ENCODE results near the gene ZNF805. TPM values are rescaled to one million over a fixed set of nuclear protein-coding genes. Genes with fewer than 3 reads are reported as not detected.

ZNF805 gene
- total and polyA plus RNA-seq, 2 of the 4 experiments (the other 2 are of a cell fraction): 3.0 to 32.3 TPM

DNA sequence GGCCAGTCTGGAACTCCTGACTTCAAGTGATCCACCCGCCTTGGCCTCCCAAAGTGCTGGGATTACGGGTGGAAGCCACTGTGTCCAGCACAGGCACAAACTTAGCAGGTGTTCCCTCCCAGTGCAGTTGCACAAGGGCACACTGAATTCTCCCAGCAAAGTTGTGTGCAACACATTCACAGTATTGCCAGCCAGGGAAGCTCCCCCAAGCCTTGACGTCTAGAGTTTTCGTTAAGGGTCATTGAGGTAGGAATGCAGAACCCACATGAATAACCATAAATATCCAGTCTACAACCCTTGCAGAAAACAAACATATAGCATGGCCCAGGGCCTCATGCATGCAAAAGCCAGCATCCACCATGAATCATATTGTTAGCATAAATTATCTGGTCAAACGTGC, 12.9 kb upstream of the ZNF805 start:
- in situ Hi-C loops (cut with MboI; ENCODE audit: low sequenced_read_pairs): no loop called here
- no peak overlapping the region for H3K18ac ChIP-seq (ENCODE audit: low read depth, low read length)

More for the DNA sequence above, 12.9 kb upstream of the ZNF805 start:
- H4K91ac ChIP-seq (ENCODE audit: insufficient read depth, low read depth, low read length): no peak overlapping the region
- dilution Hi-C loops (cut with HindIII; ENCODE audit: low sequenced_read_pairs, unreplicated experiment) (no loop called here), intact Hi-C loops (cut with micrococcal nuclease) (no loop called here)
- no peak for DNase-seq
- no peak for ATAC-seq (ENCODE audit: low read depth)
- no peak overlapping the region for H2AFZ ChIP-seq (replicated peaks; ENCODE audit: low read length, poor library complexity)
- no peaks in the 10 kb centered on the region for H3K9me1 ChIP-seq (ENCODE audit: insufficient read depth, low read length)
- WGBS, 2 experiments (ENCODE audit: extremely low coverage in 2 of 2, insufficient read length in 1 of 2): 63% methylated on average over 3 of the region's 5 CpGs; no CpG with 5 or more reads in 1 of the 2 experiments
- H3K27ac ChIP-seq (ENCODE audit: insufficient read depth, low read length): no peak overlapping the region
- H2AK9ac ChIP-seq (replicated peaks; ENCODE audit: low read depth, low read length, poor library complexity): no peak overlapping the region
- no peak overlapping the region for H4K5ac ChIP-seq (ENCODE audit: low read depth, low read length)
- POLR2A ChIA-PET (ENCODE audit: unreplicated experiment): no interaction called here
- no peak overlapping the region for H3K4me3 ChIP-seq (ENCODE audit: insufficient read depth, low read depth, low read length)
- H3K9ac ChIP-seq (ENCODE audit: low read depth, low read length): no peak overlapping the region
- TF ChIP-seq SMC3 (IDR thresholded peaks at IDR 0.05; ENCODE audit: low read depth, low read length): no peak
- H3K4me2 ChIP-seq (ENCODE audit: low read depth, low read length): no peak overlapping the region
- no TSS peak for BruUV-seq (replicated peaks)
- no peak overlapping the region for H2BK5ac ChIP-seq (ENCODE audit: low read depth, low read length, poor library complexity, severe bottlenecking)
- H3K14ac ChIP-seq (replicated peaks; ENCODE audit: low read depth, low read length): no peak overlapping the region
- no peak overlapping the region for H2BK15ac ChIP-seq (ENCODE audit: low read depth, low read length)
- no peaks in the 10 kb centered on the region; the same call in 1 of the 2 replicates for H4K20me1 ChIP-seq (ENCODE audit: insufficient read depth, low read length)
- no peak overlapping the region for H2BK120ac ChIP-seq (ENCODE audit: low read depth, low read length)
- CTCF ChIA-PET: no interaction called here
- H3K9me3 ChIP-seq (ENCODE audit: control insufficient read depth, insufficient read depth, low read length): peaks cover 2% of the 10 kb centered on the region; the same call in 1 of the 2 replicates
- no peaks in the 10 kb centered on the region; the same call in 1 of the 2 replicates for H3K27me3 ChIP-seq (ENCODE audit: control insufficient read depth, insufficient read depth, low read length)
- H3K4ac ChIP-seq (ENCODE audit: low read depth, low read length): no peak overlapping the region
- H2BK20ac ChIP-seq (ENCODE audit: low read depth, low read length): no peak overlapping the region
- no peak overlapping the region for H2AK5ac ChIP-seq (ENCODE audit: low read depth, low read length)
- no peaks in the 10 kb centered on the region for H3K4me1 ChIP-seq (ENCODE audit: control insufficient read depth, insufficient read depth, low read length)
- no peak overlapping the region for H3K23ac ChIP-seq (ENCODE audit: low read depth, low read length)
- no peak overlapping the region for H4K8ac ChIP-seq (ENCODE audit: low read depth in 2 of 2, low read length in 2 of 2)
- no peaks in the 10 kb centered on the region; a peak in 1 of 4 replicates for H3K79me1 ChIP-seq (ENCODE audit: low read depth in 1 of 2, low read length in 2 of 2)
- H3K36me3 ChIP-seq (ENCODE audit: control insufficient read depth, insufficient read depth, low read length): peaks cover 3% of the 10 kb centered on the region; the same call in 1 of the 2 replicates
- H3K56ac ChIP-seq (ENCODE audit: extremely low read depth, insufficient read depth, low read length): no peak overlapping the region
